Heart left ventricle (tissue), 13 donors: ENCODE measurements around the gene CLMP.
A peak's percentile ranks its signal among the peaks of the same experiment; 100 is the strongest.

ENCODE experiments used
- POLR2A ChIP-seq, 2 donors: fragments of 450-650 bp; IDR thresholded peaks; one replicate each; pipeline ENCODE4 v1.6.1; 2017; ENCODE audit warnings: antibody characterized with exemption in 2 of 2, mild to moderate bottlenecking in 2 of 2, moderate library complexity in 2 of 2
- TF ChIP-seq, protein P1 (sequence below), 12 donors: fragments of 200-600 bp; sonication (generic) in 4 of 12; IDR thresholded peaks; one replicate each; pipeline versions ENCODE4 v1.5.0 to v1.8.0; 2018 to 2022; ENCODE audit warnings: antibody characterized with exemption in 12 of 12, mild to moderate bottlenecking in 5 of 12
- donor health status: ischemic (EF 13 %, LVEDD 7.1; RV severe dilation, severe dysfunction).
- donor health status: DM: no; HTN: yes; CAD: no.
- donor health status: DM: no; HTN: no; CAD: no.
- donor health status: ischemic (EF 25% LVEDD 6.9; RV normal size, moderate dysfunction).
- donor health status: ischemic (EF 25% LVEDD 5.7; RV mildly dilated, moderate dysfunction).
- donor health status: ischemic (EF 35%, LVEDD 5.7; RV mildly dilated, moderate dysfunction).
- donor health status: nonischemic (EF 11% LVEDD 7.7; RV severe dilation, severe dysfunction).
- donor health status: DM: yes; HTN: yes; CAD: no.
- donor health status: PGD.
- donor health status: ischemic (EF 29% LVEDD 5.4; RV normal size, mild dysfunction).
- donor health status: nonischemic (EF 23%, LVEDD 6.1; RV moderate dilation, normal function).

DNA sequence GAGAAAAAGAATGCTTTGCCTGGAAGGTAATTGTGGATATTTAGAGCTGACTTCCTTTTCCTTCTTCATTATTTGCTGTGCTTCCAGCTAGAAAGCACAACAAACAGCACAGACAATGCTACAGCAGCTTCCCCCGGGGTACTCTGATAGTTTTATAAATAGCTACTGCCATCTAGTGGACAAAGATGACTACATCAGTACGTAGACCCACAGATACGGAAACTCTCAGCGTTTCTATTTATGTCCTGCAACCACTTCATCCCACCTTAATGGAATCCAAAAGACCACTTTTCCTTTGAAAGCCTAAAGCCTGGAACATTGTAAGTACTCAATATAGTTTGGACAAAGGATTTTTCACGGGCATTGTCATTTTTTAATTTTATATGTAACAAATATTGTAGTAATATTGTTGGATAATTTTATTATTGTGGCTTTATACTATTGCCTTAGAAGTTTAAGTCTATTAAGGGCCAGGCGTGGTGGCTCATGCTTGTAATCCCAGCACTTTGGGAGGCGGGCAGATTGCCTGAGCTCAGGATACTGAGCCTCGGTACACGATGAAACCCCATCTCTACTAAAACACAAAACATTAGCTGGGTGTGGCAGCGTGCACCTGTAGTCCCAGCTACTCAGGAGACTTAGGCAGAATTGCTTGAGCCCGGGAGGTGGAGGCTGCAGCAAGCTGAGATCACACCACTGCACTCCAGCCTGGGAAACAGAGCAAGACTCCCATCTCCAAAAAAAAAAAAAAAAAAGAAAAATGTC, 140.6 kb downstream of the CLMP start:
- TF ChIP-seq, protein P1, sequence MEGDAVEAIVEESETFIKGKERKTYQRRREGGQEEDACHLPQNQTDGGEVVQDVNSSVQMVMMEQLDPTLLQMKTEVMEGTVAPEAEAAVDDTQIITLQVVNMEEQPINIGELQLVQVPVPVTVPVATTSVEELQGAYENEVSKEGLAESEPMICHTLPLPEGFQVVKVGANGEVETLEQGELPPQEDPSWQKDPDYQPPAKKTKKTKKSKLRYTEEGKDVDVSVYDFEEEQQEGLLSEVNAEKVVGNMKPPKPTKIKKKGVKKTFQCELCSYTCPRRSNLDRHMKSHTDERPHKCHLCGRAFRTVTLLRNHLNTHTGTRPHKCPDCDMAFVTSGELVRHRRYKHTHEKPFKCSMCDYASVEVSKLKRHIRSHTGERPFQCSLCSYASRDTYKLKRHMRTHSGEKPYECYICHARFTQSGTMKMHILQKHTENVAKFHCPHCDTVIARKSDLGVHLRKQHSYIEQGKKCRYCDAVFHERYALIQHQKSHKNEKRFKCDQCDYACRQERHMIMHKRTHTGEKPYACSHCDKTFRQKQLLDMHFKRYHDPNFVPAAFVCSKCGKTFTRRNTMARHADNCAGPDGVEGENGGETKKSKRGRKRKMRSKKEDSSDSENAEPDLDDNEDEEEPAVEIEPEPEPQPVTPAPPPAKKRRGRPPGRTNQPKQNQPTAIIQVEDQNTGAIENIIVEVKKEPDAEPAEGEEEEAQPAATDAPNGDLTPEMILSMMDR (IDR thresholded peaks at IDR 0.05), result peak; percentile 62 to 83 (median 72)
- TF ChIP-seq POLR2A (IDR thresholded peaks at IDR 0.05), result no peak
